BJ (cell line): ENCODE data around the gene OXCT1. TPM values are rescaled to one million over a fixed set of nuclear protein-coding genes. Genes with fewer than 3 reads are reported as not detected.
A peak's percentile ranks its signal among the peaks of the same experiment; 100 is the strongest.

Experiments
- CTCF ChIA-PET: fragments of 350-600 bp; formaldehyde crosslinking; extraction: SDS; loops from one replicate; lab custom pipeline; 2021; ENCODE audit warnings: antibody characterized with exemption, inconsistent platforms; lab: Yijun Ruan, JAX
- POLR2A ChIA-PET: fragments of 300-600 bp; sonication (Branson Sonifier 250); formaldehyde crosslinking; extraction: SDS; loops from one replicate; lab custom pipeline; 2021; ENCODE audit warnings: antibody characterized with exemption; lab: Charles Lee
- DNase-seq: peaks from one replicate; pipeline ENCODE4 v3.0.0-alpha.2; 2011; ENCODE audit warnings: low read depth
- H3K27me3 ChIP-seq: 2 replicates; pipeline ENCODE4 v1.6.0; 2011; ENCODE audit warnings: low read length; ENCODE audit not compliant: control insufficient read depth, insufficient read depth
- H3K36me3 ChIP-seq: 2 replicates; pipeline ENCODE4 v1.5.1; 2011; ENCODE audit warnings: low read length; ENCODE audit not compliant: control insufficient read depth, insufficient read depth
- H3K4me3 ChIP-seq: 2 replicates; pipeline ENCODE4 v1.5.1; 2011; ENCODE audit warnings: low read depth, mild to moderate bottlenecking, control low read depth, low read length
- polyA plus RNA-seq: library from polyadenylated mRNA; depleted of rRNA; stranded (reverse); fragments of >200 nt; gene quantifications from 2 replicates; pipeline ENCODE4 v1.2.3, GENCODE V29; 2011
- TF ChIP-seq, protein P1 (sequence below): IDR thresholded peaks from 2 replicates; pipeline ENCODE4 v1.5.1; 2011; ENCODE audit warnings: low read depth, mild to moderate bottlenecking, control low read depth, inconsistent platforms, low read length, moderate library complexity; ENCODE audit not compliant: insufficient read depth

The OXCT1 gene
- polyA plus RNA-seq, 1 experiment: 12.0 TPM

DNA sequence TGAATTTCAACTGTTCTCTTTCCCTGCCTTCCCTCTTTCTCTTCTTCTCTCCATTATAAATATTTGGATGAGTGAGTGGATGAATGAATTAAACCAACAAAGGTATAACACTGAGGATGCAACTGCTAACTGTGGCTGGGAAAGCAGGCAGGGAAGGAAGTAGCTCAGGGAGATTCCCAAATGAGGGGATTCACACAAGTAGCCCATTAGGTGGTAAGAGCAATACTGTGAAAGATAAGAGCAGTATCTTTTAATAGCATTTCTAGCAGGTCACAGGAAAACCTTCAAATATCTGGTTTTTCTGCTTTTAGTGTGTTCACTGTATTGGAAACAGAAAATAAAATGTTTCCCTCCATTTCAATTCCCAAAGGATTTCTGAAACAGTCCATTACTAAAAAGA is 105.6 kb downstream of the OXCT1 start:
- Histone ChIP-seq H3K36me3 (no peaks in the 10 kb centered on the region), H3K4me3 (no peak overlapping the region), H3K27me3 (no peaks in the 10 kb centered on the region)
- TF ChIP-seq, protein P1, sequence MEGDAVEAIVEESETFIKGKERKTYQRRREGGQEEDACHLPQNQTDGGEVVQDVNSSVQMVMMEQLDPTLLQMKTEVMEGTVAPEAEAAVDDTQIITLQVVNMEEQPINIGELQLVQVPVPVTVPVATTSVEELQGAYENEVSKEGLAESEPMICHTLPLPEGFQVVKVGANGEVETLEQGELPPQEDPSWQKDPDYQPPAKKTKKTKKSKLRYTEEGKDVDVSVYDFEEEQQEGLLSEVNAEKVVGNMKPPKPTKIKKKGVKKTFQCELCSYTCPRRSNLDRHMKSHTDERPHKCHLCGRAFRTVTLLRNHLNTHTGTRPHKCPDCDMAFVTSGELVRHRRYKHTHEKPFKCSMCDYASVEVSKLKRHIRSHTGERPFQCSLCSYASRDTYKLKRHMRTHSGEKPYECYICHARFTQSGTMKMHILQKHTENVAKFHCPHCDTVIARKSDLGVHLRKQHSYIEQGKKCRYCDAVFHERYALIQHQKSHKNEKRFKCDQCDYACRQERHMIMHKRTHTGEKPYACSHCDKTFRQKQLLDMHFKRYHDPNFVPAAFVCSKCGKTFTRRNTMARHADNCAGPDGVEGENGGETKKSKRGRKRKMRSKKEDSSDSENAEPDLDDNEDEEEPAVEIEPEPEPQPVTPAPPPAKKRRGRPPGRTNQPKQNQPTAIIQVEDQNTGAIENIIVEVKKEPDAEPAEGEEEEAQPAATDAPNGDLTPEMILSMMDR: no peak
- ChIA-PET CTCF (interaction anchor here (0.6 to 3.1 kb wide), 3 partner anchors 9 to 821 kb away, joined by 3 to 8 read pairs (median 7); no protein-coding TSS in a partner anchor), POLR2A (interaction anchor here (0.6 kb wide), 1 partner anchor 100 kb away, joined by 4 read pairs; no protein-coding TSS in a partner anchor)
- DNase-seq: no peak

DNA sequence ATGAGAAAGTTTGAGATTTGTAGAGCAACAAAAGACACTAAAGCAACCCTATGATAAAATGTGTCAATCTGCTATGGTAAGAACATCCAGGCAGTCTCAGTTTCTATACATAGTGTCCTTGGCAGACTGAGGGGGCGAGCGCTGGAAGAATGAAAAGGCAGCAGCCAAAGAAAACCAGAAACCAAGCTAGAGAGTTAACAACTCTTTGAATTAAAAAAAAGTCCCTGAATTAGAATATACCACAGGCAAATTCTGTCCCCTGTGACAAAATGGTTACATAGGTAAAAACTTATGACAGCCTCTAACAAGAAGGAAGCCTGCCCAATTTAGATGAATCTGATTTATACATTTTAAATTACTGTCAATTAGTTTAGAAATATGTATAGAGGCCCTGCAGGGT is 106.7 kb downstream of the OXCT1 start:
- TF ChIP-seq, protein P1: no peak
- Histone ChIP-seq H3K27me3 (no peaks in the 10 kb centered on the region), H3K4me3 (no peak overlapping the region), H3K36me3 (no peaks in the 10 kb centered on the region)
- no peak for DNase-seq
- ChIA-PET POLR2A (no interaction called here), CTCF (interaction anchor here (1.1 to 3.1 kb wide), 2 partner anchors 8 to 27 kb away, joined by 3 to 8 read pairs; no protein-coding TSS in a partner anchor)

DNA sequence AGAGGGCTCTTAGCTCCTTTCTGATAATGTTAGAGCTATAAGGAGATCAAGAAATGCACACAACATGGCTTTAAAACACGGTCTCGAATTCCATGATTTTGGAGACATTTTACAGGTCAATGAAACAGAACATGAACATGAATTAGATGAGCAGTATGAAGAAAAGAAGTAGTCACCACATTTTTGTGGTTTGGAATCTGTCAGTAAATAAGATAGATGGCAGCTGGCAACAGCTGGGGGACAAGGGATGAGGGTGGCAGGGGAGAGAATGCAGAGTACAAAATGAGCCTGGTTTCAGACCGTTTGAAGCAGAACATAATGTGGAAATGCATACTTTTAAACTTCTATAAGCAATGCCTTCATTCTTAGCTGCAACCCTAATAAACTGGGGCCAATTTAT is 107.1 kb downstream of the OXCT1 start:
- ChIA-PET POLR2A (no interaction called here), CTCF (interaction anchor here (1.1 kb wide), 1 partner anchor 27 kb away, joined by 3 read pairs; no protein-coding TSS in a partner anchor)
- no peak overlapping the region for H3K4me3 ChIP-seq
- no peaks in the 10 kb centered on the region for H3K27me3 ChIP-seq
- TF ChIP-seq, protein P1: no peak
- H3K36me3 ChIP-seq: no peaks in the 10 kb centered on the region
- peak; percentile 10 for DNase-seq

DNA sequence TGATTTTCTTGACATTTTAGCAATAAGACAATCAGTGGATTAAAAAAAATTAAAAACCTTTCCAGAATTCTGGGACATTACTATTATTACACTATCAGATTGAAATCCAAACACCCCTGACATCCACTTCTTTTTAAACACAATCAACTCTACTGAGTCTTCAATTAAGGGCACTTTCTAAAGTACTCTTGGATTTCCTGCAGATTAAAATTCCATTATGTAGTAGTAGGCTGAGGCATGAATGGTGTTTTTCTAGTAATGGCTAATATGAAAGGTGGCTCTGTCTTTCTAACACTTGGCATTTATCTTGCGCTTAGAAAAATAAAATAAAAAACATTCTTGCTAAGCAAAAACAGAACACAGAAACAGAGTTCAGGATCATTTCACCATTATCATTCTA is 107.8 kb downstream of the OXCT1 start:
- Histone ChIP-seq H3K4me3 (no peak overlapping the region), H3K36me3 (no peaks in the 10 kb centered on the region), H3K27me3 (no peaks in the 10 kb centered on the region)
- CTCF ChIA-PET: interaction anchor here (1.1 kb wide), 1 partner anchor 28 kb away, joined by 3 read pairs; no protein-coding TSS in a partner anchor
- TF ChIP-seq, protein P1: no peak
- DNase-seq: no peak
- POLR2A ChIA-PET: no interaction called here

DNA sequence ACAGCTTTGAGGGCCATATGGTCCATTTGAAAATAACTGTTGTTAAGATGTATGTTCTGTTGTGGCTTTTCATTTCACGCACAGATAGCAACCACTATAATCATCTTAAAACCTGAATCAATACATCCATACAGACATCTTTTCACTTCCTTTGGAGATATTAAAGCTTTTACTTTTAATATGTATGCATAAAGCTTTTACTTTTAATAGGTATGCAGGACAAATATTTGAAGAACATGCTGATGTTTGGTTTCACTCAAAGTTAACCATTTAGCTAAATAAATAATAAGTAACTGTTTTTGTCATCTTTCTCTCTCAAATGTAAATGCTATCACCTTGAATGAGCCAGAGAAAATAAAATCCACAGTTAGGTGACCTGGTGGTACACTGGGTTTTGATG is 108.6 kb downstream of the OXCT1 start:
- POLR2A ChIA-PET: no interaction called here
- CTCF ChIA-PET: interaction anchor here (0.9 kb wide), 1 partner anchor 9 kb away, joined by 3 read pairs; no protein-coding TSS in a partner anchor
- DNase-seq: no peak
- TF ChIP-seq, protein P1: no peak
- no peak overlapping the region for H3K4me3 ChIP-seq
- H3K27me3 ChIP-seq: no peaks in the 10 kb centered on the region
- H3K36me3 ChIP-seq: no peaks in the 10 kb centered on the region
